ENCODE results near the gene SFRP5.

Gene SFRP5

DNA sequence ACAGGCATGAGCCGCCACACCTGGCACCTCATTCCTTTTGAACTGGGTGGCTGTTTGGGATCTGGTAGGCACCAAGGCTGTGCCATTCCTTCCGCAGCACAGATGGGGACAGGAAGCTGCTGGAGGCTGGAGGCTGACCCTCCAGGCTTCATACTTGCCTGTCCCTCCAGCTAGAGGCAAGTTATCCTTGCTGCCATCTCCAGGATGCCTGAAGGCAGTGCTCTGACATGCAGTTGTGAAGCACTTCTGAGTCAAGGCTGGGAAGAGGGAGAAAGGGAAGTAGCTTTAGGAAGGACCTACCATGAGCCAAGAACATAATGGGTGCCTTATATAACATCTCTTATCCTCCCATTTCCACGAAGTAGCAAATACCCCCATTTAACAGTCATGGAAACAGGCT, 48.8 kb downstream of the SFRP5 start:
- DNase-seq (ENCODE audit: extremely low read depth, insufficient read length) = no peak
- H3K27me3 ChIP-seq (replicated peaks; ENCODE audit: control insufficient read depth, insufficient read depth, low read length) = no peaks in the 10 kb centered on the region
- H3K4me3 ChIP-seq (replicated peaks; ENCODE audit: low read depth, low read length) = no peak overlapping the region
- H3K36me3 ChIP-seq (ENCODE audit: control insufficient read depth, insufficient read depth, low read length) = no peaks in the 10 kb centered on the region
- TF ChIP-seq, protein P1, sequence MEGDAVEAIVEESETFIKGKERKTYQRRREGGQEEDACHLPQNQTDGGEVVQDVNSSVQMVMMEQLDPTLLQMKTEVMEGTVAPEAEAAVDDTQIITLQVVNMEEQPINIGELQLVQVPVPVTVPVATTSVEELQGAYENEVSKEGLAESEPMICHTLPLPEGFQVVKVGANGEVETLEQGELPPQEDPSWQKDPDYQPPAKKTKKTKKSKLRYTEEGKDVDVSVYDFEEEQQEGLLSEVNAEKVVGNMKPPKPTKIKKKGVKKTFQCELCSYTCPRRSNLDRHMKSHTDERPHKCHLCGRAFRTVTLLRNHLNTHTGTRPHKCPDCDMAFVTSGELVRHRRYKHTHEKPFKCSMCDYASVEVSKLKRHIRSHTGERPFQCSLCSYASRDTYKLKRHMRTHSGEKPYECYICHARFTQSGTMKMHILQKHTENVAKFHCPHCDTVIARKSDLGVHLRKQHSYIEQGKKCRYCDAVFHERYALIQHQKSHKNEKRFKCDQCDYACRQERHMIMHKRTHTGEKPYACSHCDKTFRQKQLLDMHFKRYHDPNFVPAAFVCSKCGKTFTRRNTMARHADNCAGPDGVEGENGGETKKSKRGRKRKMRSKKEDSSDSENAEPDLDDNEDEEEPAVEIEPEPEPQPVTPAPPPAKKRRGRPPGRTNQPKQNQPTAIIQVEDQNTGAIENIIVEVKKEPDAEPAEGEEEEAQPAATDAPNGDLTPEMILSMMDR (IDR thresholded peaks at IDR 0.05; ENCODE audit: insufficient read depth, low read length, poor library complexity, severe bottlenecking) = no peak

DNA sequence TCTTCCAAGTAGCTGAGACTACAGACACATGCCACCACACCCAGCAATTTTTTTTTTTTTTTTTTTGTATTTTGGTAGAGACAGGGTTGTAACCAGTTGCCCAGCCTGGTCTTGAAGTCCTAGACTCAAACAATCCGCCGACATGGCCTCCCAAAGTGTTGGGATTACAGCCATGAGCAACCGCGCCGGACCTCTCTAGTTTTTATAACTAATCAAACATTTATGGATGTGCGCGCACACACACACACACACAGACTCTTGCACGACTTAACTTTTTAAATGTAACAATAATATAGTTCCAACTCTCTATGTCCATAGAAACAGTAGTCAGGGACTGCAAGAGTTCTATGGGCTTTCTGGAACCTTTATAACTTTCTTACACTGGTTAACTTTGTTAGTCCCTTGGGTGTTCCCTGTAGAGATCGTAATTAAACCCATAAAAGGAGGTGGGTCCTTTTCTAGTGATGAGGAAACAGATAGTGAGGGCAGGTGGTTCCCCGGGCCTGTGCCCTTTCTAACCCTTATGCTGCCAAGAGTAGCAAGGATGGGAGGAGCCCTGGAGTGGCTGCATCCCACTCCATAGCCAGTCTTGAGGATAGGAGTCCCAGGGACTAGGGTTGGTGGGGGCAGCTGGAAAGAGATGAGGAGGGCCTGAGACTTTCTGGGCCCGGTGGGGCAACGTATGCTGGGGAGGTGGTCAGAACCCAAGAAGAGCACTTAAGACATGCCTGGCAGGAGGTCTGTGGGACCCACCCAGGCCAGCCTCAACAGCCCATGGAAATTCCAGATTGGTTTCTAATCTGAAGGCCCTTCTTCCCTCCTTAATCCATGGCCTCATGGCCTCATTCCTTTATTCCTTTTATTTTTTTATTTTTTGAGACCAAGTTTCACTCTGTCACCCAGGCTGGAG, 49.7 kb downstream of the SFRP5 start:
- H3K27me3 ChIP-seq (replicated peaks; ENCODE audit: control insufficient read depth, insufficient read depth, low read length) = no peaks in the 10 kb centered on the region
- no peak overlapping the region for H3K4me3 ChIP-seq (replicated peaks; ENCODE audit: low read depth, low read length)
- no peaks in the 10 kb centered on the region for H3K36me3 ChIP-seq (ENCODE audit: control insufficient read depth, insufficient read depth, low read length)
- no peak for DNase-seq (ENCODE audit: extremely low read depth, insufficient read length)
- TF ChIP-seq, protein P1 (IDR thresholded peaks at IDR 0.05; ENCODE audit: insufficient read depth, low read length, poor library complexity, severe bottlenecking) = no peak

DNA sequence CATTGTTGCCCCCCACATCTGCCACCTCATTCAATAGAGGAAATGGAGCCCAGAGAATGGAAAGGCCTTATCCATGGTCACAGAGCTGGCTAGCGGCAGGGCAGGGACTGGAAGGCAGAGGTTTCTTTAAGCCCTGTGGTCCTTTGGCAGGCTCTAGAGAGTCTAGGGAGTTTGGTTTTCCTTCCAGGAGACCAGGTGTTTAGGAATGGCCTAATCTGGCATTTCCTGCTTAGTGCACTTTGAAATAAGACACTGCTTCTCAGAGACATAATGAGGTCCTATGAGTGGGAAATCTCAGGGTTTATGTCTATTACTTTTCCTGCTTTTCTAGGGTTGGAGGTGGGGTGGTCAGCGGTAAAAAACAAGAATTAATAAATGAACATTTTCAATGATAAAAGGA, 52.2 kb downstream of the SFRP5 start:
- Histone ChIP-seq H3K4me3 (replicated peaks; ENCODE audit: low read depth, low read length) (no peak overlapping the region), H3K36me3 (ENCODE audit: control insufficient read depth, insufficient read depth, low read length) (no peaks in the 10 kb centered on the region), H3K27me3 (replicated peaks; ENCODE audit: control insufficient read depth, insufficient read depth, low read length) (no peaks in the 10 kb centered on the region)
- TF ChIP-seq, protein P1 (IDR thresholded peaks at IDR 0.05; ENCODE audit: insufficient read depth, low read length, poor library complexity, severe bottlenecking) = no peak
- no peak for DNase-seq (ENCODE audit: extremely low read depth, insufficient read length)

DNA sequence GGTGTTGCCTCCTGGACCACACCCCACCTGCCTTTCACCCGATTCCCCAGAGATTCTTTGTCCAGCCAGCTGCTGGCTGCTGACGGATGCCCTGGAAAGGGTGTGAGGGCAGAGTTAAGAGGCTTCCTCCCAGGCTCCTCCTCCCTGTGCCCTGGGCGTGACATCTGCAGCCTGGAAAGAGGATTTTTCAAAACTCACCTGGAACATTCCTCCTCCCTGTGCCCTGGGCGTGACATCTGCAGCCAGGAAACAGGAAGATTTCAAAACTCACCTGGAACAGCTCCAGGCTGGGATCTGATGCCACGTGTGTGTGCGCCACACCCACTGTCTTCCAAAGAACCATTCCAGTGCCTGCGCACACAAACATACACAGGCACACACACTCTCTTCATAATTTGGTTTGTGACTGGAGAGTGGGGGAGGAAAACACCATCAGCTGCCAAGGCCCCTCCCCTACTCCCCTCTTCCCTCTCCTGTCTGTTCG, 53.1 kb downstream of the SFRP5 start:
- TF ChIP-seq, protein P1 (IDR thresholded peaks at IDR 0.05; ENCODE audit: insufficient read depth, low read length, poor library complexity, severe bottlenecking) = no peak
- Histone ChIP-seq H3K4me3 (replicated peaks; ENCODE audit: low read depth, low read length) (no peak overlapping the region), H3K27me3 (replicated peaks; ENCODE audit: control insufficient read depth, insufficient read depth, low read length) (no peaks in the 10 kb centered on the region), H3K36me3 (ENCODE audit: control insufficient read depth, insufficient read depth, low read length) (no peaks in the 10 kb centered on the region)
- no peak for DNase-seq (ENCODE audit: extremely low read depth, insufficient read length)

DNA sequence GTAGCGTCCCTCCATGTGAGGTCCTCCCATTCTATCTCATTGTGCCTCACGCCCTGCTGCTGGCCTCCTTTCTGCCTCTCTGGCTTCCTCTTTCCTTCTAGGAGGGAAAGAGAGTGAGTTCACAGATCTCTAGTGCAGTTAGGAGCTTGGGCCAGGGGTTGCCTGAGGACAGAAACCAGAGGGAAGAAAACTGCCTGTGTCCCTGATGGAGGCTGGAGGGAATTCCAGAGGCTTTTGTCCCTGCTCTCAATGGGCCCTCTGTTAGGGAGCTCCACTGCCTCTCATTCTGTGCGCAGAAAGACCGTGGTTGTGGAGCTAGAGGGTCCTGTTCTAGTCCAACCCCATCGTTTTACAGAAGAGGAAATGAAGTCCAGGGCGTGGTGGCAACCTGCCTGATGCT, 53.6 kb downstream of the SFRP5 start:
- TF ChIP-seq, protein P1 (IDR thresholded peaks at IDR 0.05; ENCODE audit: insufficient read depth, low read length, poor library complexity, severe bottlenecking) = no peak
- no peak overlapping the region for H3K4me3 ChIP-seq (replicated peaks; ENCODE audit: low read depth, low read length)
- no peaks in the 10 kb centered on the region for H3K36me3 ChIP-seq (ENCODE audit: control insufficient read depth, insufficient read depth, low read length)
- no peaks in the 10 kb centered on the region for H3K27me3 ChIP-seq (replicated peaks; ENCODE audit: control insufficient read depth, insufficient read depth, low read length)
- DNase-seq (ENCODE audit: extremely low read depth, insufficient read length) = no peak
